HG03565 (cell line): ENCODE results near the gene ARHGAP9.
"Not testable (repeated sequence)": the region's sequence is repeated elsewhere in the genome, so short reads cannot be mapped to it uniquely, and the experiment has no call there.

Experiments
- ATAC-seq: cut with Tn5 transposase; IDR thresholded peaks from one replicate; pipeline ENCODE4 v1.9.1; 2021; ENCODE audit warnings: mild to moderate bottlenecking, moderate library complexity; ENCODE audit not compliant: unreplicated experiment

ARHGAP9 gene

GRCh38 chr12:57459055-57459749 is 20.5 kb downstream of the ARHGAP9 start:
- ATAC-seq: peak; percentile 50

GRCh38 chr12:57458665-57459054 is 21.0 kb downstream of the ARHGAP9 start:
- no peak for ATAC-seq

- no peak for ATAC-seq
These were observed 22.8 kb downstream of the ARHGAP9 start for GRCh38 chr12:57456737-57457490.

GRCh38 chr12:57456145-57456700 is 23.4 kb downstream of the ARHGAP9 start:
- no peak for ATAC-seq

GRCh38 chr12:57455374-57456144 is 24.1 kb downstream of the ARHGAP9 start:
- ATAC-seq: no peak

GRCh38 chr12:57454566-57455373 is 24.9 kb downstream of the ARHGAP9 start, which contains the start of gene INHBE:
TSS of gene INHBE (plus strand) at chr12:57455307. CDS start at chr12:57455537, 230 bp downstream.
- no peak for ATAC-seq

- ATAC-seq: no peak
These were observed 25.5 kb downstream of the ARHGAP9 start for GRCh38 chr12:57454213-57454565.

- ATAC-seq: no peak
These were observed 26.6 kb downstream of the ARHGAP9 start for GRCh38 chr12:57452937-57453509.

- ATAC-seq: no peak
These were observed 27.3 kb downstream of the ARHGAP9 start for GRCh38 chr12:57452181-57452936.

GRCh38 chr12:57451233-57451778 is 28.4 kb downstream of the ARHGAP9 start:
- ATAC-seq: no peak

- ATAC-seq: no peak
These were observed 29.6 kb downstream of the ARHGAP9 start for GRCh38 chr12:57450057-57450456.

- ATAC-seq: no peak
These were observed 30.3 kb downstream of the ARHGAP9 start for GRCh38 chr12:57449375-57449774.

- no peak for ATAC-seq
These were observed 31.0 kb downstream of the ARHGAP9 start for GRCh38 chr12:57448669-57449068.

GRCh38 chr12:57446292-57446960 is 33.2 kb downstream of the ARHGAP9 start:
- no peak for ATAC-seq

- ATAC-seq: no peak
These were observed 34.9 kb downstream of the ARHGAP9 start for GRCh38 chr12:57444744-57445143.

GRCh38 chr12:57444337-57444736 is 35.3 kb downstream of the ARHGAP9 start:
- ATAC-seq: not testable (repeated sequence)

GRCh38 chr12:57441846-57442427 is 37.7 kb downstream of the ARHGAP9 start:
- ATAC-seq: no peak

GRCh38 chr12:57441393-57441792 is 38.3 kb downstream of the ARHGAP9 start:
- ATAC-seq: not testable (repeated sequence)
